Activated naive CD8-positive, alpha-beta T cell treated with anti-CD3 and anti-CD28 coated beads for 36 hours (primary cell): ENCODE measurements around the gene ACTR1B. TPM values are rescaled to one million over a fixed set of nuclear protein-coding genes. Genes with fewer than 3 reads are reported as not detected.
"Not testable (repeated sequence)": the region's sequence is repeated elsewhere in the genome, so short reads cannot be mapped to it uniquely, and the experiment has no call there.

Source experiments
- DNase-seq: peaks from one replicate; pipeline ENCODE4 v3.0.0; 2021
- H3K27ac Mint-ChIP-seq: one replicate; pipeline ENCODE4 v1.8.0; 2022; ENCODE audit warnings: mild to moderate bottlenecking, moderate library complexity, mixed read lengths
- H3K27me3 Mint-ChIP-seq: one replicate; pipeline ENCODE4 v1.8.0; 2022; ENCODE audit warnings: mild to moderate bottlenecking, mixed read lengths
- H3K36me3 Mint-ChIP-seq: one replicate; pipeline ENCODE4 v1.8.0; 2021; ENCODE audit warnings: mild to moderate bottlenecking, mixed read lengths
- H3K4me1 Mint-ChIP-seq: one replicate; pipeline ENCODE4 v1.8.0; 2021; ENCODE audit warnings: mixed read lengths
- H3K4me3 Mint-ChIP-seq: one replicate; pipeline ENCODE4 v1.8.0; 2022; ENCODE audit warnings: mild to moderate bottlenecking, moderate library complexity, mixed read lengths
- H3K9me3 Mint-ChIP-seq: one replicate; pipeline ENCODE4 v1.8.0; 2022; ENCODE audit warnings: mixed read lengths
- total RNA-seq, 2 experiments: library from RNA; stranded (reverse); gene quantifications; one replicate each; pipeline ENCODE4 v1.2.3, GENCODE V29; 2021

Gene ACTR1B
- total RNA-seq, 2 experiments from 2014 or later, result 85.4 to 89.6 TPM

GRCh38 chr2:97699765-97700444, 36.1 kb upstream of the ACTR1B start:
- Mint-ChIP-seq H3K36me3 (no peaks in the 10 kb centered on the region), H3K27ac (no peak overlapping the region), H3K9me3 (no peaks in the 10 kb centered on the region), H3K27me3 (no peaks in the 10 kb centered on the region), H3K4me3 (no peak overlapping the region), H3K4me1 (peaks cover 11% of the 10 kb centered on the region)
- DNase-seq, result peak; percentile 59

DNA sequence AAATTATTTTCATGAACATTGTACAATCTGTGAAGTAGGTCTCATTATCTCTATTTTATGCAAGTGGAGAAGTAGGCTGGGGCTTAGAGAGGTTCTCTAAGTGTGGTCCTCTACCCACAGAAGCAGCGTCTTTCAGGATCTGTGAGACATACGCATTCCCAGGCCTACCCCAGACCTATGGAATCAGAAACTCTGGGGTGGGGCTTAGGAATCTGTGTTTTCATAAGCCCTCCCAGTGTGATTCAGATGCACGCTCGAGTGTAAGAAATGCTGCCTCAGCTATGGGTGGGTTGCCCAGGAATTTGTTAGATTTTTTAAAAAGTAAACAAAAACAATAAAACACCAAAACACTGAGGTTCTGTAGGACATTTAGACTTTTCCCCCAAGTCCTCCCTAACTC, 34.7 kb upstream of the ACTR1B start:
- no peaks in the 10 kb centered on the region for H3K27me3 Mint-ChIP-seq
- peaks cover 11% of the 10 kb centered on the region for H3K4me1 Mint-ChIP-seq
- H3K36me3 Mint-ChIP-seq, result no peaks in the 10 kb centered on the region
- H3K9me3 Mint-ChIP-seq, result no peaks in the 10 kb centered on the region
- H3K4me3 Mint-ChIP-seq, result no peak overlapping the region
- no peak for DNase-seq
- H3K27ac Mint-ChIP-seq, result no peak overlapping the region

- Mint-ChIP-seq H3K4me1 (peaks cover 11% of the 10 kb centered on the region), H3K9me3 (no peaks in the 10 kb centered on the region), H3K27ac (peak overlapping the region; percentile 35), H3K4me3 (no peak overlapping the region), H3K36me3 (no peaks in the 10 kb centered on the region), H3K27me3 (no peaks in the 10 kb centered on the region)
- peak; percentile 84 for DNase-seq
Observed at GRCh38 chr2:97697252-97698235, 33.7 kb upstream of the ACTR1B start.

- no peaks in the 10 kb centered on the region for H3K36me3 Mint-ChIP-seq
- no peaks in the 10 kb centered on the region for H3K27me3 Mint-ChIP-seq
- peaks cover 11% of the 10 kb centered on the region for H3K4me1 Mint-ChIP-seq
- H3K4me3 Mint-ChIP-seq, result no peak overlapping the region
- H3K27ac Mint-ChIP-seq, result no peak overlapping the region
- DNase-seq, result no peak
- no peaks in the 10 kb centered on the region for H3K9me3 Mint-ChIP-seq
Observed at GRCh38 chr2:97695744-97696143, 31.9 kb upstream of the ACTR1B start.

DNA sequence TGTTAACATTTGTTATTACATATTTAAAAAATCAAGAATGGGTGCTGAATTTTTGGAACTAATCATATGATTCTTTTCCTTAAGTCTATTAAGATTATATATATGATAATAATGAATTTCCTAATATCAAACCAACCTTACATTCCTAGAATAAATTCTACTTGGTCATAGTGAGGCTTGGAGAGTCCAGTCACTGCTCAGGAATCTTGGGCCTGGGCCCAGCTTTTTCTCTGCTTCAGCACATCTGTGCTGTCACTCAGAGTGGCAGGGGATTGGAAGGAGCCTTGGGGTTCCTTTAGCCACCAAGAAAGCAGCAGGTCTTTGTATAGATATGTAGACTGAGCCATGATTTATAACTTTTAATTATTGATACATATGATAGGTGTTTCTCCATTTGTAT, 29.6 kb upstream of the ACTR1B start:
- Mint-ChIP-seq H3K36me3 (no peaks in the 10 kb centered on the region), H3K27me3 (no peaks in the 10 kb centered on the region), H3K27ac (no peak overlapping the region)

GRCh38 chr2:97691166-97691565, 27.3 kb upstream of the ACTR1B start:
- Mint-ChIP-seq H3K27ac (no peak overlapping the region), H3K27me3 (no peaks in the 10 kb centered on the region), H3K9me3 (no peaks in the 10 kb centered on the region), H3K4me3 (no peak overlapping the region), H3K36me3 (no peaks in the 10 kb centered on the region), H3K4me1 (peaks cover 12% of the 10 kb centered on the region)
- no peak for DNase-seq

More for the DNA sequence above, 29.6 kb upstream of the ACTR1B start:
- Mint-ChIP-seq H3K4me3 (no peak overlapping the region), H3K9me3 (no peaks in the 10 kb centered on the region), H3K4me1 (peaks cover 9% of the 10 kb centered on the region)
- no peak for DNase-seq

- H3K4me1 Mint-ChIP-seq, result peaks cover 12% of the 10 kb centered on the region
- no peaks in the 10 kb centered on the region for H3K27me3 Mint-ChIP-seq
- H3K4me3 Mint-ChIP-seq, result no peak overlapping the region
- no peak for DNase-seq
- H3K36me3 Mint-ChIP-seq, result no peaks in the 10 kb centered on the region
- no peaks in the 10 kb centered on the region for H3K9me3 Mint-ChIP-seq
- peak overlapping the region; percentile 74 for H3K27ac Mint-ChIP-seq
Observed at GRCh38 chr2:97688062-97688827, 24.4 kb upstream of the ACTR1B start.

GRCh38 chr2:97687235-97687634, 23.4 kb upstream of the ACTR1B start:
- not testable (repeated sequence) for H3K36me3 Mint-ChIP-seq, H3K4me3 Mint-ChIP-seq, H3K27ac Mint-ChIP-seq, H3K27me3 Mint-ChIP-seq, H3K9me3 Mint-ChIP-seq
- H3K4me1 Mint-ChIP-seq, result peaks cover 12% of the 10 kb centered on the region
- DNase-seq, result peak; percentile 17

DNA sequence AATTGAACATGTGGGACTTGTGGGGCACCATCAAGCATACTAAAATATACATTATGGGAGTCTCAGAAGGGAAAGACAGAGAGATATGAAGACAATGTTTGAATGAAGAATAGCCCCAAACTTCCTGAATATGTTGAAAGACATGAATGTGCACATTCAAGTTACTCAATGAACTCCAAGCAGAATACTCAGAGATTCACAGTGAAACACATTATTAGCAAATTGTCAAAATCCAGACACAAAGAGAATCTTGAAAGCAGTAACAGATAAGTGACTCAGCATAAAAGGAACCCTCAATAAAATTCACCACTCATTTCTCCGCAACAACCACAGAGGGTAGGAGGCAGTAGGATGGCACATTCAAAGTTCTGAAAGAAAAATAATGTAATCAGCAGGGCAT, 14.5 kb upstream of the ACTR1B start:
- no peak overlapping the region for H3K4me3 Mint-ChIP-seq
- peaks cover 24% of the 10 kb centered on the region for H3K4me1 Mint-ChIP-seq
- no peak overlapping the region for H3K27ac Mint-ChIP-seq
- H3K27me3 Mint-ChIP-seq, result peaks cover 4% of the 10 kb centered on the region
- no peaks in the 10 kb centered on the region for H3K9me3 Mint-ChIP-seq
- H3K36me3 Mint-ChIP-seq, result peaks cover 6% of the 10 kb centered on the region
- DNase-seq, result no peak

GRCh38 chr2:97677480-97677879, 13.6 kb upstream of the ACTR1B start:
- Mint-ChIP-seq H3K27me3 (peaks cover 4% of the 10 kb centered on the region), H3K36me3 (peaks cover 6% of the 10 kb centered on the region), H3K4me3 (no peak overlapping the region), H3K27ac (no peak overlapping the region), H3K9me3 (no peaks in the 10 kb centered on the region), H3K4me1 (peaks cover 30% of the 10 kb centered on the region)
- DNase-seq, result no peak

- Mint-ChIP-seq H3K36me3 (peaks cover 6% of the 10 kb centered on the region), H3K9me3 (no peaks in the 10 kb centered on the region), H3K4me3 (no peak overlapping the region), H3K27ac (peak overlapping the region; percentile 38), H3K27me3 (peaks cover 4% of the 10 kb centered on the region), H3K4me1 (peaks cover 30% of the 10 kb centered on the region)
- no peak for DNase-seq
Observed at GRCh38 chr2:97676620-97677019, 12.8 kb upstream of the ACTR1B start.

DNA sequence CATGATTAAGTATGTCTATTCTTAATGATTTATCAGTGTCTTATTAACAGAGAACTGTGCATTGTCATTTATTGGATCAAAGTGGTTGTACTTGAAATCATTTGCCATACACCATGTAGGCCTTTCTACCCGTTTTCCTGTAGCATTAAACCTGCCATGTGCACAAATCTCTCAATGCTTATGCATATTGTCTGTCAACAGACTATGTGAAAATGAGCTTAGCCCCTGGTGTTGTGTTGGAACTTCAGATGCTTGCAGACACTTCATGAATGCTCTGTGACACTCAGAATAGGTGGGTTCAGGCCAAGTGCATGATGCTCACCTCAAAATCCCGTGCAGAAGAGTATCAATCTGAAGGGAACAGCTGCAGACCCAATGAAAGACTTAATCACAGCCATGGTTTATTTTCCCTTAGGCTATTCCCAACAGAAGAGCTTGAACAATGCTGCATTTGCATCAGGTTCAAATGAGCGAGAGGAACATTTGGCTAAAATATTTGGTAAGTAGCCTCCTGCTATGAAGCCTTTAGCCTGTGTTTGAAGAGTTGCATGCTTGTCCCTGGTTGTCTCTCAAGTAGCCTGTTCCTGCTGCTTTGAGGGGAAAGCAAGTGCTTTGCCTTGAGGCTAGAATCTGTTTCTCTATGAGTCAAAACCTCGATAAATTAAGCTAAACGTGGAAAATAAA, 11.7 kb upstream of the ACTR1B start:
- H3K9me3 Mint-ChIP-seq, result no peaks in the 10 kb centered on the region
- DNase-seq, result no peak
- peaks cover 30% of the 10 kb centered on the region for H3K4me1 Mint-ChIP-seq
- peaks cover 6% of the 10 kb centered on the region for H3K36me3 Mint-ChIP-seq
- H3K27ac Mint-ChIP-seq, result no peak overlapping the region
- peaks cover 4% of the 10 kb centered on the region for H3K27me3 Mint-ChIP-seq
- no peak overlapping the region for H3K4me3 Mint-ChIP-seq

- Mint-ChIP-seq H3K9me3 (no peaks in the 10 kb centered on the region), H3K27ac (peak overlapping the region; percentile 92), H3K27me3 (peaks cover 4% of the 10 kb centered on the region), H3K36me3 (peaks cover 6% of the 10 kb centered on the region), H3K4me1 (peaks cover 30% of the 10 kb centered on the region), H3K4me3 (peak overlapping the region; percentile 27)
- DNase-seq, result peak; percentile 67
Observed at GRCh38 chr2:97673915-97674283, 10.1 kb upstream of the ACTR1B start.

DNA sequence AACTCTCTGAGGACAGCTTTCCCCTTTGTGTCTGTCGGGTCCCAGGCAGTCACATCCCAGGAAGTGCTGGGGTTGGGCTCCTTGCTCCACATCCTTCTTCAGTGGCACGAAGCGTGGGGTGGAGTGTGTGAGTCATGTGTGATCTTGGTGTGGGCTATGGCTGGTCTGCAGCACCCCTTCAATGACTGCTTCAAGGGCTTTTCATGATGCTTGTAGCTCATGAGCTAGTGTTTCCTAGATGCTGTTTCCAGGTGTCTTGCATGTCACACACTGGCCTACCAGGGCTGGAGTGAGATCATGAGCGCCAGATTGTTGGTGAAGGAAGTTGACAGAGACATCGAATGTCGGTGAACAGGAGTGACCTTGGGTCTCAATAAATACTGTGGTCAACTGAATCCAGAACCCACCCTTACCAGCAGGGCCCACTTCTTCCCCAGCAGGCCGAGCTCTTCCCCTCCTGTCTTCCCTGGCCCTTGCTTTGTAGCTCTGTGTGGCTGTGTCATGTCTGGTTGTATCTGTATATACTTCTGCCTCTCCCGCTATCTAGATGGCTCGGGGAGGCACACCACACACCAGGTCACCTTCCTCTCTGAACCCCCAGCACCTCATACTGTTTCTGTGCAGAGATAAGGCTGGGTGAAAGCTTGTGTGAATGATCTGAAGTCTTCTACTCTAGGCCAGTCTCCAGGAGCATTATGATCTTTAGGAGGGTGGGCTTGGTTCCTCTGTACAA, 9.5 kb upstream of the ACTR1B start:
- Mint-ChIP-seq H3K27ac (peak overlapping the region; percentile 92), H3K36me3 (peaks cover 6% of the 10 kb centered on the region), H3K4me3 (peak overlapping the region; percentile 27), H3K9me3 (no peaks in the 10 kb centered on the region), H3K4me1 (peaks cover 30% of the 10 kb centered on the region), H3K27me3 (peaks cover 4% of the 10 kb centered on the region)
- DNase-seq, result peak; percentile 56
